ENCODE measurements around the gene ZBTB47. TPM values are rescaled to one million over a fixed set of nuclear protein-coding genes. Genes with fewer than 3 reads are reported as not detected.

ZBTB47 gene
- polyA plus RNA-seq, 4 donors: 0.89 to 11.4 (median 7.8) TPM

DNA sequence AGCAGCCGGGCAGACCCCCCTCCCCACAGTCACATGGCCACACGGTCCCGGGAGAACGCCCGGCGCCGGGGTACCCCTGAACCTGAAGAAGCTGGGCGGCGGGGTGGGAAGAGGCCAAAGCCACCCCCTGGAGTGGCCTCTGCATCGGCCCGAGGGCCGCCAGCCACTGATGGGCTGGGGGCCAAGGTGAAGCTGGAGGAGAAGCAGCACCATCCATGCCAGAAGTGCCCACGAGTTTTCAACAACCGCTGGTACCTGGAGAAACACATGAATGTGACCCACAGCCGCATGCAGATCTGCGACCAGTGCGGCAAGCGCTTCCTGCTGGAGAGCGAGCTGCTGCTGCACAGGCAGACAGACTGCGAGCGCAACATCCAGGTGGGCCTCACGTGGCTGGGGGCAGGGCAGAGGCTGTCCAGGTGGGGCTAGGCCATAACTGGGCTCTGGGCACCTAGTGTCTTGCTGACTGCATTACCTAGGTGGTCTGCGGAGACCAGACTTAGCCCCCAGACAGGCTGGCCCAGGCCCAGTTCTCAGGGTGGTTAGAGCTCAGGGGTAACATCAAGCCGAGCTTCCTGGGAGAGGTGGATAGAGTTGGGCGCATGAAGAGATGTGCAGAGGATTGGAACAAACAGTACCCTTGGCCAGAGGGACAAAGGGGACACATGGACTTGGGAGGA is 6.1 kb downstream of the ZBTB47 start:
- Histone ChIP-seq H3K9me3 (ENCODE audit: control insufficient read depth in 2 of 2, insufficient read depth in 1 of 2, low read depth in 1 of 2, low read length in 1 of 2) (no peaks in the 10 kb centered on the region), H3K27ac (ENCODE audit: low read depth in 1 of 3, low read length in 2 of 3) (no peak overlapping the region), H3K36me3 (ENCODE audit: control insufficient read depth in 3 of 3, insufficient read depth in 2 of 3, low read depth in 1 of 3, low read length in 3 of 3) (peaks cover 0 to 39% (median 0%) of the 10 kb centered on the region in 3 donors), H3K4me3 (ENCODE audit: low read depth in 1 of 3, low read length in 3 of 3) (no peak overlapping the region), H3K27me3 (ENCODE audit: control insufficient read depth in 3 of 3, insufficient read depth in 3 of 3, low read length in 3 of 3) (no peaks in the 10 kb centered on the region), H3K4me1 (ENCODE audit: control insufficient read depth in 3 of 3, insufficient read depth in 2 of 3, low read depth in 1 of 3, low read length in 2 of 3) (peaks cover 0 to 9% (median 0%) of the 10 kb centered on the region in 3 donors)
- FAIRE-seq (no peak), DNase-seq (no peak)
- WGBS, 3 donors: 84 to 90% (median 87%) methylated on average over 19 to 25 of the region's 25 CpGs

DNA sequence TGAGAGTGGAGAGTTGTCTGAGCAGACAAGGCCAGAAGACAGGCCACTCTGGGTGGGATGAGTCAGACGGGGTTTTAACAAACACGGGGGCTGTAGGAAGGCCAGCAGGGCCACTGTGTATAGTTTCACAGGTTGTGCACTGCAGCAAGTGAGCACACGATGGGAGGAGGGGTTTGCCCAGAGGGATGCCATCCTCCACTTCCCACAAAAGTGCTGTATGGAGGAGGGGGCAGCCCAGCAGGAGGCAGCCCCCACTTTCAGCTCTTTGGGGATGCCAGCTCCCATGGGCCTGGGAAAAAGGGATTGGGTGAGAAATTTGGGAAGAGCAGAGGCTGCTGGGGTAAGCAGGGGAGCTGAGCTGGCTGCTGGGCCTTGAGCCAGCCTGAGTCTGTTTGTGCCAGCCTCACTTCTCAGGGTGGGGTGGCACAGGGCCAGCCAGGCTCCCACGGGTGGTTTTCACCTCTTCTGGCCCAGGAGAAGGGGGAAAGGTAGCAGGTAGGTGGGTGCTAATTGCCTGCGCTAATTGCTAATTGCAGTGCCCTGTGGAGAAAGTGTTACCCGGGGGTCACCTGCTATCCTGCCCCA is 6.7 kb downstream of the ZBTB47 start:
- no peak overlapping the region for H3K27ac ChIP-seq (ENCODE audit: low read depth in 1 of 3, low read length in 2 of 3)
- WGBS, 3 donors: 48 to 57% (median 54%) methylated on average over 6 of the region's 6 CpGs
- no peaks in the 10 kb centered on the region for H3K27me3 ChIP-seq (ENCODE audit: control insufficient read depth in 3 of 3, insufficient read depth in 3 of 3, low read length in 3 of 3)
- H3K4me1 ChIP-seq (ENCODE audit: control insufficient read depth in 3 of 3, insufficient read depth in 2 of 3, low read depth in 1 of 3, low read length in 2 of 3): peaks cover 0 to 4% (median 0%) of the 10 kb centered on the region in 3 donors
- peaks cover 0 to 39% (median 0%) of the 10 kb centered on the region in 3 donors for H3K36me3 ChIP-seq (ENCODE audit: control insufficient read depth in 3 of 3, insufficient read depth in 2 of 3, low read depth in 1 of 3, low read length in 3 of 3)
- H3K4me3 ChIP-seq (ENCODE audit: low read depth in 1 of 3, low read length in 3 of 3): no peak overlapping the region
- DNase-seq (no peak), FAIRE-seq (no peak)
- H3K9me3 ChIP-seq (ENCODE audit: control insufficient read depth in 2 of 2, insufficient read depth in 1 of 2, low read depth in 1 of 2, low read length in 1 of 2): no peaks in the 10 kb centered on the region

DNA sequence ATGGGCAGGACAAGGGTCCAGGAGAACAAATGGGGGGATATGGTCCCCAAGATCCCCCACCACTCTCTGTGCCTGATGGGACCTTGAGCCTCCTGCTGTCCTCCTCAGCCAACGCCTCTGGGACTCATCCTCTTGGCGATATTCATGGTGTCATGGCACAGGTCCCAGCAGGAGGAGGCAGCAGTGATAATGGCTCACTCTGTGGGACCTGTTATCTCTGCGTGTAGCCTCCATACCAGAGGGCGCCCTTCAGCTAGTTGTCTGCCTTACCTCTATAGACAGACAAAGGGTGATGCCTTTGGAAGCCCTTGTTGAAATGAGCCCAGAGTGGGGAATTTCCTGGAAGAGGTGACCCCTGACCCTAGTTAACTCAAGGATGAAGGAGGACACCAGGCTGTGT is 7.4 kb downstream of the ZBTB47 start:
- FAIRE-seq (no peak), DNase-seq (no peak)
- H3K9me3 ChIP-seq (ENCODE audit: control insufficient read depth in 2 of 2, insufficient read depth in 1 of 2, low read depth in 1 of 2, low read length in 1 of 2): no peaks in the 10 kb centered on the region
- no peaks in the 10 kb centered on the region for H3K27me3 ChIP-seq (ENCODE audit: control insufficient read depth in 3 of 3, insufficient read depth in 3 of 3, low read length in 3 of 3)
- 73 to 76% (median 74%) methylated on average over 4 of the region's 4 CpGs for WGBS, 3 donors
- no peak overlapping the region for H3K27ac ChIP-seq (ENCODE audit: low read depth in 1 of 3, low read length in 2 of 3)
- H3K36me3 ChIP-seq (ENCODE audit: control insufficient read depth in 3 of 3, insufficient read depth in 2 of 3, low read depth in 1 of 3, low read length in 3 of 3): peaks cover 0 to 39% (median 0%) of the 10 kb centered on the region in 3 donors
- no peak overlapping the region for H3K4me3 ChIP-seq (ENCODE audit: low read depth in 1 of 3, low read length in 3 of 3)
- no peaks in the 10 kb centered on the region for H3K4me1 ChIP-seq (ENCODE audit: control insufficient read depth in 3 of 3, insufficient read depth in 2 of 3, low read depth in 1 of 3, low read length in 2 of 3)

DNA sequence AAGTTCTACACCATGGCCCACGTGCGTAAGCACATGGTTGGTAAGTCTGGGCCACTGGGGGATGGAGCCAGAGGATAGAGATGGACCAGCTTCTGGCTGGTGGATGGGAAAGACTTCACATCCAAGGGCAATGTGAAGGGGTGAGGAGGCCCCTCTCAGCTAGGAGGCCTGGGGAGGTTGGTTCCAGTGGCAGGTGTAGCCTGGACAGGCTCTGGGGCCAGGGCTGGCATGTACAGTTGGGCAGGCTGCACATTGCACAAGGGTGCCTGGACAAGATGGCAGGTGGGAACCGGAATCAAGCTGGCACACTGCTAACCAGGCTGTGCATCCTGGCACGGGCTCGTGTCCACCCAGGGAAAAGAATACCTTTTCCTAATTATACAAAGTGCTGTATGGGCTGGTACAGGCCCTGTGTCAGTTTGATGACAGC is 8.1 kb downstream of the ZBTB47 start:
- 91 to 94% (median 92%) methylated on average over 5 of the region's 5 CpGs for WGBS, 3 donors
- FAIRE-seq: no peak

DNA sequence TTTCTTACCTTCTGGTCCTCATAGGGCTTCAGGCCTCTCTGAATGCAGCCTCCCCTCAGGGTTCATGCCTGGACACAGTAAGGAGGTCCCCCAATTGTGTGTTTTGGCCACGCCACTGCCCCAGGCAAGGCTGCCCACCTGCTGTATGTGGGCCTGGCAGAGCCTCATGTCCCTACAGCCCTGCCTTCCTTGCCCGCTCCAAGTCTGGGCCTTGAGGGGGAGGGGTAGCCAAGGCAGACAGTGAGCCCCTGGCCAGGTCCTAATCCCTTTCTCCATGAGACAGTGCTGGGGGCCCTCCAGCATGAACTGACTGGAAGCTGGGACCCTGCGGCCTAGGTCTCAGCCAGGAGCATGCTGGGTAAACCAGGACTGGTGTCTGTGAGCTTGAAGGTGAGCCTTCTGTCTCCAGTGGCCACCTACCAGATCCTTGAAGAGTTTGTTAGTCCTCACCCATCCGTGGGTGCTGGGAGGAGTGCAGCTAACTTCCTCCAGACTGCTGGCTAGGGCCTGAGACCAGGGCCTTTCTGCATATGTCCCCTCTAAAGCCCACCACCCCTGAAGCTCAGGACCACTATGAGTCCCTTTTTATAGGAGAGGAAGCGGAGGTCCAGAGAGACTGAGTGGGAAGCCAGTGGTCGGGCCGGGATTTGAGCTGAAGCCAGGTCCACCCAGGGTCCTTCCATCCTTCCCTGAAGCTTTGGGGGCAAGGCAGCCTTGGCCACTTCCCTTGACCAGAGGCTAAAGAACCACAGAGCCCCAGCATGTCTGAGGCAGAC is 8.7 kb downstream of the ZBTB47 start:
- 86 to 88% (median 87%) methylated on average over 7 of the region's 7 CpGs for WGBS, 3 donors
- no peak for FAIRE-seq
- peaks cover 0 to 34% (median 0%) of the 10 kb centered on the region in 3 donors for H3K36me3 ChIP-seq (ENCODE audit: control insufficient read depth in 3 of 3, insufficient read depth in 2 of 3, low read depth in 1 of 3, low read length in 3 of 3)

More for the DNA sequence above, 8.1 kb downstream of the ZBTB47 start:
- peaks cover 0 to 35% (median 0%) of the 10 kb centered on the region in 3 donors for H3K36me3 ChIP-seq (ENCODE audit: control insufficient read depth in 3 of 3, insufficient read depth in 2 of 3, low read depth in 1 of 3, low read length in 3 of 3)
- H3K4me3 ChIP-seq (ENCODE audit: low read depth in 1 of 3, low read length in 3 of 3): no peak overlapping the region
- no peaks in the 10 kb centered on the region for H3K27me3 ChIP-seq (ENCODE audit: control insufficient read depth in 3 of 3, insufficient read depth in 3 of 3, low read length in 3 of 3)
- no peaks in the 10 kb centered on the region for H3K4me1 ChIP-seq (ENCODE audit: control insufficient read depth in 3 of 3, insufficient read depth in 2 of 3, low read depth in 1 of 3, low read length in 2 of 3)
- DNase-seq: no peak
- H3K27ac ChIP-seq (ENCODE audit: low read depth in 1 of 3, low read length in 2 of 3): no peak overlapping the region
- no peaks in the 10 kb centered on the region for H3K9me3 ChIP-seq (ENCODE audit: control insufficient read depth in 2 of 2, insufficient read depth in 1 of 2, low read depth in 1 of 2, low read length in 1 of 2)

DNA sequence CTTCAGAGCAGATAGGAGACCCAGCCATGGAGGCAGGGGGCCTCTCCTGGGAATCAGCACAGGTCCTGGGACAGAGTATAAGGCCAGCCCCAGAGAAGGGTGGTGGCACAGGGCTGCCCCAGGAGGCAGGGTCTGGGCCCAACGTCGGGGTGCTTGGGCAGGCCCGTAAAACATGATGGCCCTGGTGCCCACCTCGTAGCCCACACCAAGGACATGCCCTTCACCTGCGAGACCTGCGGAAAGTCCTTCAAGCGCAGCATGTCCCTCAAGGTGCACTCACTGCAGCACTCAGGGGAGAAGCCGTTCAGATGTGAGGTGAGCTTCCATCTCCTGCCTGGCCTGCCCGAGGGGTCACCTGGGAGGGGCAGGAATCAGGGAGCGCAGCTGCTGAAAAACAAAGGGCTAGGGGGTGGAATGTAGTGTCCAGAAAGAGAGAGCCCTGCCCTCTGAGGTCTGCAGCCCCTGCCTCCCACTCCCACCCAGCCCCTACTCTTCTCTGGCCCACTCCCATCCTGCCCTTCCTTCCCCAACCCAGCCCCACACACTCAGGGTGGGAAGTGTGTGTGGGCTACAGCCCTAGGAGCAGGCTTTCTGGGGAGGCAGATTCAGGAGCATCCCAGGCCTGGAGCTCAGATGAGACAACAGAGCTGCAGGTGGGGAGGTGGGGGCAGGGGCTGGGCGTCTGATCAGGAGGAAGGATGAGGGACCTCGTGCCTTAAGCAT is 9.5 kb downstream of the ZBTB47 start:
- FAIRE-seq (no peak), DNase-seq (no peak)
- H3K4me3 ChIP-seq (ENCODE audit: low read depth in 1 of 3, low read length in 3 of 3): no peak overlapping the region
- H3K4me1 ChIP-seq (ENCODE audit: control insufficient read depth in 3 of 3, insufficient read depth in 2 of 3, low read depth in 1 of 3, low read length in 2 of 3): no peaks in the 10 kb centered on the region
- 78 to 86% (median 84%) methylated on average over 12 of the region's 12 CpGs for WGBS, 3 donors
- peaks cover 0 to 34% (median 0%) of the 10 kb centered on the region in 3 donors for H3K36me3 ChIP-seq (ENCODE audit: control insufficient read depth in 3 of 3, insufficient read depth in 2 of 3, low read depth in 1 of 3, low read length in 3 of 3)
- H3K27me3 ChIP-seq (ENCODE audit: control insufficient read depth in 3 of 3, insufficient read depth in 3 of 3, low read length in 3 of 3): peaks cover 0 to 2% (median 0%) of the 10 kb centered on the region in 3 donors
- no peaks in the 10 kb centered on the region for H3K9me3 ChIP-seq (ENCODE audit: control insufficient read depth in 2 of 2, insufficient read depth in 1 of 2, low read depth in 1 of 2, low read length in 1 of 2)
- no peak overlapping the region for H3K27ac ChIP-seq (ENCODE audit: low read depth in 1 of 3, low read length in 2 of 3)

More for the DNA sequence above, 8.7 kb downstream of the ZBTB47 start:
- Histone ChIP-seq H3K27me3 (ENCODE audit: control insufficient read depth in 3 of 3, insufficient read depth in 3 of 3, low read length in 3 of 3) (peaks cover 0 to 2% (median 0%) of the 10 kb centered on the region in 3 donors), H3K4me3 (ENCODE audit: low read depth in 1 of 3, low read length in 3 of 3) (no peak overlapping the region), H3K9me3 (ENCODE audit: control insufficient read depth in 2 of 2, insufficient read depth in 1 of 2, low read depth in 1 of 2, low read length in 1 of 2) (no peaks in the 10 kb centered on the region), H3K27ac (ENCODE audit: low read depth in 1 of 3, low read length in 2 of 3) (no peak overlapping the region), H3K4me1 (ENCODE audit: control insufficient read depth in 3 of 3, insufficient read depth in 2 of 3, low read depth in 1 of 3, low read length in 2 of 3) (no peaks in the 10 kb centered on the region)
- DNase-seq: no peak

DNA sequence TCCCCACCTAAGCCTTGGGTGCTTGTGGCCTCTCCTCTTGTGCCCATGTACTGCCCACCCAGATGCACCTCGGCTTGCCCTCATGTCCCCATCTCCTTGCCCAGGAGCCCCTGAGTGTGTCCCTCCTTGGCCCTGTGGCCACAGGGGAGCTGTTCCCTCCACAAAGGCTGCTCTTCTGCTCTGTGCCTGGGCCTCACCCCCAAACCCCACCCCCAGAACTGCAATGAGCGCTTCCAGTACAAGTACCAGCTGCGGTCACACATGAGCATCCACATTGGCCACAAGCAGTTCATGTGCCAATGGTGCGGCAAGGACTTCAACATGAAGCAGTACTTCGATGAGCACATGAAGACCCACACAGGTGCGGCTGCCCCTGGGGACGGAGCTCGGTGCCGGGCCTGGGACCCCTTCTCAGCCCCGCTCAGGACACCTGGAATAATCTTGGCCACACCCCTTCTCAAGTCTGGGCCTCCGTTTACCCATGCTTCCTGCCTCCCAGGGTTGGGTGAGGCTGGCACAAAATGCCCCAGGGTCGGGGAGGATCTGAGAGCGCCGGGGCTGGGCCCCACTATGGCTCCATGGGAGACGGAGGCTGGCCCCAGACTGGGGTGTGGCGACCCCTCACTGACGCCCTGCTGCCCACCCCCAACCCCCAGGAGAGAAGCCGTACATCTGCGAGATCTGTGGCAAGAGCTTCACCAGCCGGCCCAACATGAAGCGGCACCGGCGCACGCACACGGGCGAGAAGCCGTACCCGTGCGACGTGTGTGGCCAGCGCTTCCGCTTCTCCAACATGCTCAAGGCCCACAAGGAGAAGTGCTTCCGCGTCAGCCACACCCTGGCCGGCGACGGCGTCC is 10.3 kb downstream of the ZBTB47 start:
- Histone ChIP-seq H3K4me3 (ENCODE audit: low read depth in 1 of 3, low read length in 3 of 3) (no peak overlapping the region), H3K4me1 (ENCODE audit: control insufficient read depth in 3 of 3, insufficient read depth in 2 of 3, low read depth in 1 of 3, low read length in 2 of 3) (no peaks in the 10 kb centered on the region), H3K9me3 (ENCODE audit: control insufficient read depth in 2 of 2, insufficient read depth in 1 of 2, low read depth in 1 of 2, low read length in 1 of 2) (no peaks in the 10 kb centered on the region), H3K36me3 (ENCODE audit: control insufficient read depth in 3 of 3, insufficient read depth in 2 of 3, low read depth in 1 of 3, low read length in 3 of 3) (peaks cover 0 to 26% (median 0%) of the 10 kb centered on the region in 3 donors), H3K27me3 (ENCODE audit: control insufficient read depth in 3 of 3, insufficient read depth in 3 of 3, low read length in 3 of 3) (peaks cover 0 to 2% (median 0%) of the 10 kb centered on the region in 3 donors), H3K27ac (ENCODE audit: low read depth in 1 of 3, low read length in 2 of 3) (no peak overlapping the region)
- DNase-seq (no peak), FAIRE-seq (no peak)
- 85% methylated on average over 38 of the region's 38 CpGs for WGBS, 3 donors

All from small intestine (tissue), 7 donors.